Thyroid gland (tissue), 4 donors: Measurements from ENCODE around the gene PLEKHD1.

Source experiments
- CTCF ChIP-seq, 6 experiments: fragments of 200-600 bp in 3 of 6; fragments of 450-650 bp in 3 of 6; sonication (generic) in 3 of 6; IDR thresholded peaks; one replicate each; pipeline ENCODE4 v1.5.1; 2016 to 2019; ENCODE audit warnings: antibody characterized with exemption in 6 of 6, mild to moderate bottlenecking in 2 of 6, inconsistent platforms in 1 of 6, moderate library complexity in 1 of 6
- POLR2A ChIP-seq, 2 donors: fragments of 450-650 bp; IDR thresholded peaks; one replicate each; pipeline ENCODE4 v1.6.1; 2017; ENCODE audit warnings: antibody characterized with exemption in 2 of 2, mild to moderate bottlenecking in 2 of 2, moderate library complexity in 1 of 2

- no peak for TF ChIP-seq CTCF (IDR thresholded peaks at IDR 0.05)
- no peak for TF ChIP-seq POLR2A (IDR thresholded peaks at IDR 0.05)
Observed at GRCh38 chr14:69548566-69548965, 64.0 kb downstream of the PLEKHD1 start.
